A673 (cell line): ENCODE results near the gene PGD.
"Not testable (repeated sequence)": the region's sequence is repeated elsewhere in the genome, so short reads cannot be mapped to it uniquely, and the experiment has no call there.

Source experiments
- EZH2 ChIP-seq: fragments of 200-600 bp; sonication (generic); IDR thresholded peaks from 2 replicates; pipeline ENCODE4 v1.6.1; 2017; ENCODE audit warnings: borderline replicate concordance, low read depth, mild to moderate bottlenecking, mixed read lengths, antibody characterized with exemption, low read length; ENCODE audit not compliant: poor library complexity, severe bottlenecking
- TF ChIP-seq, protein P1 (sequence below): fragments of 300-800, 200-600 bp; sonication (generic); conservative IDR thresholded peaks from 2 replicates; pipeline ENCODE4 v1.5.1; 2017; ENCODE audit warnings: low read depth, mild to moderate bottlenecking, antibody characterized with exemption, low read length, moderate library complexity, mixed read lengths

DNA sequence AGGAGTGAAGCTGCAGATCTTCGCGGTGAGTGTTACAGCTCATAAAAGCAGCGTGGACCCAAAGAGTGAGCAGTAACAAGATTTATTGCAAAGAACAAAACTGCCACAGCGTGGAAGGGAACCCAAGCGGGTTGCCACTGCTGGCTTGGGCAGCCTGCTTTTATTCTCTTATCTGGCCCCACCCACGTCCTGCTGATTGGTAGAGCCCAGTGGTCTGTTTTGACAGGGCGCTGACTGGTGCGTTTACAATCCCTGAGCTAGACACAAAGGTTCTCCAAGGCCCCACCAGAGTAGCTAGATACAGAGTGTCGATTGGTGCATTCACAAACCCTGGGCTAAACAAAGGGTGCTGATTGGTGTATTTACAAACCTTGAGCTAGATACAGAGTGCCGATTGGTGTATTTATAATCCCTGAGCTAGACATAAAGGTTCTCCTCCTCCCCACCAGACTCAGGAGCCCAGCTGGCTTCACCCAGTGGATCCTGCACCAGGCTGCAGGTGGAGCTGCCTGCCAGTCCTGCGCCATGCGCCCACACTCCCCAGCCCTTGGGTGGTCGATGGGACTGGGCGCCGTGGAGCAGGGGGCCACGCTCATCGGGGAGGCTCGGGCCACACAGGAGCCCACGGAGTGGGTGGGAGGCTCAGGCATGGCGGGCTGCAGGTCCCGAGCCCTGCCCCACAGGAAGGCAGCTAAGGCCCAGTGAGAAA, 27.1 kb downstream of the PGD start:
- TF ChIP-seq, protein P1, sequence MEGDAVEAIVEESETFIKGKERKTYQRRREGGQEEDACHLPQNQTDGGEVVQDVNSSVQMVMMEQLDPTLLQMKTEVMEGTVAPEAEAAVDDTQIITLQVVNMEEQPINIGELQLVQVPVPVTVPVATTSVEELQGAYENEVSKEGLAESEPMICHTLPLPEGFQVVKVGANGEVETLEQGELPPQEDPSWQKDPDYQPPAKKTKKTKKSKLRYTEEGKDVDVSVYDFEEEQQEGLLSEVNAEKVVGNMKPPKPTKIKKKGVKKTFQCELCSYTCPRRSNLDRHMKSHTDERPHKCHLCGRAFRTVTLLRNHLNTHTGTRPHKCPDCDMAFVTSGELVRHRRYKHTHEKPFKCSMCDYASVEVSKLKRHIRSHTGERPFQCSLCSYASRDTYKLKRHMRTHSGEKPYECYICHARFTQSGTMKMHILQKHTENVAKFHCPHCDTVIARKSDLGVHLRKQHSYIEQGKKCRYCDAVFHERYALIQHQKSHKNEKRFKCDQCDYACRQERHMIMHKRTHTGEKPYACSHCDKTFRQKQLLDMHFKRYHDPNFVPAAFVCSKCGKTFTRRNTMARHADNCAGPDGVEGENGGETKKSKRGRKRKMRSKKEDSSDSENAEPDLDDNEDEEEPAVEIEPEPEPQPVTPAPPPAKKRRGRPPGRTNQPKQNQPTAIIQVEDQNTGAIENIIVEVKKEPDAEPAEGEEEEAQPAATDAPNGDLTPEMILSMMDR, result not testable (repeated sequence)
- TF ChIP-seq EZH2, result not testable (repeated sequence)
